ENCODE measurements around the gene UBA52. TPM values are rescaled to one million over a fixed set of nuclear protein-coding genes. Genes with fewer than 3 reads are reported as not detected.

UBA52 gene
- total and polyA plus RNA-seq, 3 experiments from 2014 or later, result 1,487 to 1,700 (median 1,684) TPM

- Mint-ChIP-seq H3K27ac (peak overlapping the region in 1 of 8 donors; percentile 39), H3K9me3 (no peaks in the 10 kb centered on the region), H3K36me3 (no peaks in the 10 kb centered on the region), H3K4me1 (peaks cover 4 to 25% (median 4%) of the 10 kb centered on the region in 3 donors), H3K4me3 (peak overlapping the region in 1 of 7 donors; percentile 15), H3K27me3 (peaks cover 19 to 45% of the 10 kb centered on the region in 2 donors)
- Histone ChIP-seq H3K4me3 (ENCODE audit: low read length) (no peak overlapping the region), H3K27ac (ENCODE audit: low read depth, low read length) (no peak overlapping the region), H3K27me3 (ENCODE audit: insufficient read depth, low read length, poor library complexity, severe bottlenecking) (peaks cover 36% of the 10 kb centered on the region), H3K9me3 (ENCODE audit: low read length) (no peaks in the 10 kb centered on the region), H3K36me3 (ENCODE audit: insufficient read depth, low read length) (no peaks in the 10 kb centered on the region), H3K4me1 (ENCODE audit: insufficient read depth, low read length) (peaks cover 4% of the 10 kb centered on the region)
- POLR2A ChIA-PET, result no interaction called here
- CTCF ChIA-PET, result interaction anchor here (1.8 kb wide), 1 partner anchor 14 kb away, joined by 5 read pairs; the partner anchor contains the start of gene REX1BD
- DNase-seq, result no peak
Measured at GRCh38 chr19:18603255-18603957, 31.7 kb downstream of the UBA52 start.

DNA sequence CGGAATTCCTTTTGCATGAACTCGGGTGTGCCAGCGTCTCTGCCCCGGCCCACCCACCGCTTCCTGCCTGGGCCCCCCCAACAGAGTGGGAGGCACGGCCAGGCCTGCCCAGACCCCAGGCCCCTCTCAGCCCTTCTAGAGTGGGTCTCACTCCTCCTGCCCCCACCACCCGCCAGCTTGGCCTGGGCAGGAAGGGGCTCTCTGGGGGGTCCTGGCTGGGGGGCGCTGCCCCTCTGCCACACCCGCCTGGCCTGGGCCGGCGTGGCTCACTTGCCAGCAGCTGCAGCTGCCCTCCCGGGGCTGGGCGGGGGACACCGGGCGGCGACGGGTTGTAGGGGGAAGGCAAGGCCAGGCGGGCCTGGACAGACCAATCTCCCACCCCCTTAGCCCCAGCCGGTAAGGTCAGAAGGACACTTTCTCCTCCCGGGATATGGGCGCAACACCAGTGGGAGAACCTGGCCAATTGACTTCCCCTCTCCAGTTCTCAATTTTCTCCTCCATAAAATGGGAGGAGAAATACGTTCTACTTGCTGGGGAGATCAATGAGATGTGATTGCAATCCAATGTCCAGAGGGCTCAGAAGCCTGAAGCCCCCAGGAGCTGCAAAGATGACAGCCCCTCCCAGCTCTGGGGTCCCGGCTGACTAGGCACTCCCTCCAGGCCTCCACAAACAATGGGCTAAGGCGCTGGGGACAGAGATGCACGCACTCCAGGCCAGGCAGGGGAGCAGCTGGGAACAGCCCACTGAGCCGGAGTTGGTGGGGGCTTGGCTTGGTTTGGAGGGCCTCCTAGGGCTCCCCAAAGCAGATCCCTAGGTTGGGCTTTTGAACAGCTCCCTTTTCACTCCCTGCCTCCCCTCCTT lies 32.5 kb downstream of the UBA52 start:
- Mint-ChIP-seq H3K36me3 (no peaks in the 10 kb centered on the region), H3K4me3 (no peak overlapping the region), H3K4me1 (peaks cover 7 to 30% (median 8%) of the 10 kb centered on the region in 3 donors), H3K9me3 (no peaks in the 10 kb centered on the region), H3K27ac (no peak overlapping the region), H3K27me3 (peaks cover 27 to 53% of the 10 kb centered on the region in 2 donors)
- Histone ChIP-seq H3K4me3 (ENCODE audit: low read length) (no peak overlapping the region), H3K9me3 (ENCODE audit: low read length) (no peaks in the 10 kb centered on the region), H3K27ac (ENCODE audit: low read depth, low read length) (no peak overlapping the region), H3K27me3 (ENCODE audit: insufficient read depth, low read length, poor library complexity, severe bottlenecking) (peaks cover 44% of the 10 kb centered on the region), H3K4me1 (ENCODE audit: insufficient read depth, low read length) (peaks cover 4% of the 10 kb centered on the region), H3K36me3 (ENCODE audit: insufficient read depth, low read length) (no peaks in the 10 kb centered on the region)
- DNase-seq, result no peak
- POLR2A ChIA-PET, result interaction anchor here (0.5 to 0.8 kb wide), 2 partner anchors 15 to 33 kb away, joined by 3 read pairs; partner anchors contain the start of gene UBA52
- CTCF ChIA-PET, result interaction anchor here (0.7 to 1.8 kb wide), 2 partner anchors 15 to 118 kb away, joined by 3 to 5 read pairs; partner anchors contain the start of gene REX1BD

- H3K4me1 Mint-ChIP-seq, result peaks cover 7 to 30% (median 8%) of the 10 kb centered on the region in 3 donors
- H3K36me3 Mint-ChIP-seq, result no peaks in the 10 kb centered on the region
- Histone ChIP-seq H3K4me3 (ENCODE audit: low read length) (no peak overlapping the region), H3K9me3 (ENCODE audit: low read length) (no peaks in the 10 kb centered on the region), H3K36me3 (ENCODE audit: insufficient read depth, low read length) (no peaks in the 10 kb centered on the region), H3K4me1 (ENCODE audit: insufficient read depth, low read length) (peaks cover 4% of the 10 kb centered on the region), H3K27ac (ENCODE audit: low read depth, low read length) (no peak overlapping the region), H3K27me3 (ENCODE audit: insufficient read depth, low read length, poor library complexity, severe bottlenecking) (peaks cover 50% of the 10 kb centered on the region)
- POLR2A ChIA-PET, result interaction anchor here (0.5 to 0.8 kb wide), 3 partner anchors 15 to 58 kb away, joined by 3 to 5 read pairs (median 3); partner anchors contain the start of gene UBA52
- no peak for DNase-seq
- no peak overlapping the region for H3K4me3 Mint-ChIP-seq
- no peaks in the 10 kb centered on the region for H3K9me3 Mint-ChIP-seq
- peaks cover 33 to 55% of the 10 kb centered on the region in 2 donors for H3K27me3 Mint-ChIP-seq
- H3K27ac Mint-ChIP-seq, result no peak overlapping the region
- CTCF ChIA-PET, result interaction anchor here (0.7 kb wide), 1 partner anchor 119 kb away, joined by 3 read pairs; no protein-coding TSS in a partner anchor
Measured at GRCh38 chr19:18604820-18605159, 33.1 kb downstream of the UBA52 start.

GRCh38 chr19:18605196-18605545 lies 33.5 kb downstream of the UBA52 start:
- H3K36me3 Mint-ChIP-seq, result no peaks in the 10 kb centered on the region
- peaks cover 7 to 30% (median 8%) of the 10 kb centered on the region in 3 donors for H3K4me1 Mint-ChIP-seq
- H3K4me3 ChIP-seq (ENCODE audit: low read length), result no peak overlapping the region
- peak overlapping the region in 2 of 8 donors; percentile 71 to 80 for H3K27ac Mint-ChIP-seq
- peaks cover 36 to 57% of the 10 kb centered on the region in 2 donors for H3K27me3 Mint-ChIP-seq
- peaks cover 4% of the 10 kb centered on the region for H3K4me1 ChIP-seq (ENCODE audit: insufficient read depth, low read length)
- no peak overlapping the region for H3K27ac ChIP-seq (ENCODE audit: low read depth, low read length)
- ChIA-PET CTCF (interaction anchor here (0.7 kb wide), 1 partner anchor 119 kb away, joined by 3 read pairs; no protein-coding TSS in a partner anchor), POLR2A (interaction anchor here (0.5 to 0.6 kb wide), 2 partner anchors 34 to 58 kb away, joined by 3 to 5 read pairs; partner anchors contain the start of gene UBA52)
- no peaks in the 10 kb centered on the region for H3K9me3 ChIP-seq (ENCODE audit: low read length)
- H3K36me3 ChIP-seq (ENCODE audit: insufficient read depth, low read length), result no peaks in the 10 kb centered on the region
- H3K27me3 ChIP-seq (ENCODE audit: insufficient read depth, low read length, poor library complexity, severe bottlenecking), result peaks cover 53% of the 10 kb centered on the region
- H3K9me3 Mint-ChIP-seq, result no peaks in the 10 kb centered on the region
- DNase-seq, result no peak
- H3K4me3 Mint-ChIP-seq, result peak overlapping the region in 3 of 7 donors; percentile 32 to 75 (median 59)

DNA sequence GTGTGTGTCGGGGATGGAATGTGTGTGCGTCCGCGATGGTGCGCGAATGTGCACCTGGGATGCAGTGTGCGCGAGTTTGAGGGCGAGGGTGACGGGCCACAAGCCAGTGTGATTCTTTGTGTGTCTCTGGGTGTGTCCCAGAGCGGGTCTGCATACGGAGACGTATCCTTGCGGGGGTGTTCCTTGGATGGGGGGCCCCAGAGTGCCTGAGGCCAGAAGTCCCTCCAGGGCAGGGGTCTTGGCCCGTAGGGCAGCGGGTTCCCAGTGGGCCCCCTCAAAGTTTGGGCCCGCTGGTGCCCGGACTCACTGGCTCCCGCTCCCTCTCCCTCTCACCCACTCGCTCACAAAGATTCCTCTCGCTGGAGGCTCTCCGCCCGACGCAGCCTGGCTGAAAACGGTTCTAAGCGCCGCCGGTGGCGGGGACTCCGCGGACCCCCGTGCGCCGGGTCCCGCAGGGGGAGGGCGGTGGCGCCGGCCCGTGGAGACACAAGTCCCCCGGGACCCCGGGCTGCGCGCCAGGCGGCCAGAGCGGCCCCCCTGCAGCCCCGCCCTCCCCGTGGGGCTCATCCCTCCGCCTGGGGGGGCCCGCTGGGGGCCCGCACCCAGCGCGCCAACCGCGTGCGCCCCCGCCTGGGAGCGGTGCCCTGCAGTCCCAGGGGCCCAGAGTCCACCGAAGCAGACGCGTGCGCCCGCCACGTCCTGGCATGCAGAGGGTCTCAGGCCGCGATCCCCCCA lies 34.1 kb downstream of the UBA52 start:
- ChIA-PET CTCF (no interaction called here), POLR2A (interaction anchor here (0.6 kb wide), 1 partner anchor 57 kb away, joined by 5 read pairs; no protein-coding TSS in a partner anchor)
- H3K4me3 ChIP-seq (ENCODE audit: low read length), result no peak overlapping the region
- H3K36me3 Mint-ChIP-seq, result no peaks in the 10 kb centered on the region
- H3K36me3 ChIP-seq (ENCODE audit: insufficient read depth, low read length), result no peaks in the 10 kb centered on the region
- peaks cover 4% of the 10 kb centered on the region for H3K4me1 ChIP-seq (ENCODE audit: insufficient read depth, low read length)
- peak overlapping the region in 5 of 7 donors; percentile 32 to 75 (median 59) for H3K4me3 Mint-ChIP-seq
- H3K4me1 Mint-ChIP-seq, result peaks cover 7 to 30% (median 8%) of the 10 kb centered on the region in 3 donors
- peak overlapping the region in 2 of 8 donors; percentile 71 to 80 for H3K27ac Mint-ChIP-seq
- peaks cover 58% of the 10 kb centered on the region for H3K27me3 ChIP-seq (ENCODE audit: insufficient read depth, low read length, poor library complexity, severe bottlenecking)
- peaks cover 39 to 57% of the 10 kb centered on the region in 2 donors for H3K27me3 Mint-ChIP-seq
- no peak overlapping the region for H3K27ac ChIP-seq (ENCODE audit: low read depth, low read length)
- no peaks in the 10 kb centered on the region for H3K9me3 Mint-ChIP-seq
- DNase-seq, result no peak
- H3K9me3 ChIP-seq (ENCODE audit: low read length), result no peaks in the 10 kb centered on the region

GRCh38 chr19:18606281-18607225 lies 34.9 kb downstream of the UBA52 start, which contains the start of gene CRLF1:
Gene CRLF1, minus strand, starts transcription at chr19:18606799. Its CDS starts 143 bp downstream, at chr19:18606656.
- Mint-ChIP-seq H3K27me3 (peaks cover 44 to 63% of the 10 kb centered on the region in 2 donors), H3K36me3 (peaks cover 0 to 1% (median 0%) of the 10 kb centered on the region in 3 donors), H3K4me1 (peaks cover 11 to 36% (median 13%) of the 10 kb centered on the region in 3 donors), H3K9me3 (no peaks in the 10 kb centered on the region), H3K4me3 (peak within 1 kb of the TSS in 4 of 7 donors; percentile 32 to 73 (median 52)), H3K27ac (no peak within 1 kb of the TSS)
- peaks cover 64% of the 10 kb centered on the region for H3K27me3 ChIP-seq (ENCODE audit: insufficient read depth, low read length, poor library complexity, severe bottlenecking)
- H3K36me3 ChIP-seq (ENCODE audit: insufficient read depth, low read length), result no peaks in the 10 kb centered on the region
- H3K9me3 ChIP-seq (ENCODE audit: low read length), result no peaks in the 10 kb centered on the region
- H3K4me3 ChIP-seq (ENCODE audit: low read length), result no peak within 1 kb of the TSS
- CTCF ChIA-PET, result interaction anchor here (1.0 to 1.2 kb wide), 2 partner anchors 14 to 241 kb away, joined by 3 to 4 read pairs; no protein-coding TSS in a partner anchor
- H3K4me1 ChIP-seq (ENCODE audit: insufficient read depth, low read length), result peaks cover 9% of the 10 kb centered on the region
- no peak within 1 kb of the TSS for H3K27ac ChIP-seq (ENCODE audit: low read depth, low read length)
- POLR2A ChIA-PET, result interaction anchor here (0.8 kb wide), 1 partner anchor 18 kb away, joined by 3 read pairs; no protein-coding TSS in a partner anchor
- no peak for DNase-seq

All from CD8-positive, alpha-beta memory T cell (primary cell).